Non-pigmented ciliary epithelial cell (primary cell): ENCODE data around the gene WNT6.
"Not testable (repeated sequence)": the region's sequence is repeated elsewhere in the genome, so short reads cannot be mapped to it uniquely, and the experiment has no call there.

ENCODE experiments used
- DNase-seq: peaks from one replicate; pipeline ENCODE4 v3.0.0-alpha.2; 2010; ENCODE audit warnings: low read depth

WNT6 gene

DNA sequence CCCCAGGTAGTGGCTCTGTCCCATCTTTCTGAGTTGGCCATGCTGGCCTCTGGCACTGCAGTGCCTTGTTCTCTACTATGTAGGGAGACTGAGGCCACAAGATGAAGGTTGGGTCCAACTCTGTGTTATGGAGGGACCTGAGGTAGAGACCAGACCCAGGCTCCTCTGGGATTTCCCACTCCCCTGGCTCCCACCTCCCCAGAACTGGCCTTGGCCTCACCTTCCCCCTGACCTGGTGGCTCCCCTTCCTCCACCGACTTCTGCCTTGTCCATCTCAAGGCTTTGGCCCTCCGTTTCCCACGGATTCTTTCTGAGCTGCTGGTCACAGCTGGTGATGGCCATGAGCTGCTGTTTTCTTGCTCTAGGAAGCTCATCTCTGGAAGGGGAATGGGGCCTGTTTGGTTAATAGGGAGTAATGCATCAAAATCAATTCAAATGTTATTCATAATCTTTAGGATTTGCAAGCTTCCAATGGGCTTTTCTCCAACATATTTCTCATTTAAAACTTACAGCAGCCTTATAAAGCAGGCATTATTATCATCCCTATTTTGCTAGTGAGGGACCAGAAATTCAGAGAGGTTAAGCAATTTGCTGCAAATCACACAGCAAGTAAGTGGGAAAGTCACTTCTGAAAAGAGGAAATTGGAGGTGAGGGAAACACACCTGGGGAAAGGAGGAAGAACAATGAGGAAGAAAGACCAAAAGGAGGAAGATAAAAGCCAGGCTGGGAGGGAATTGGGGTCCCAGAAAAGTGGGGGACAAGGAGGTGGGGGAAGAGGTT, 28.9 kb upstream of the WNT6 start:
- DNase-seq, result no peak

- no peak for DNase-seq
Measured at GRCh38 chr2:218831378-218831990, 28.1 kb upstream of the WNT6 start, which contains the start of gene PRKAG3. PRKAG3 (minus strand) TSS chr2:218831803.

- DNase-seq, result no peak
Measured at GRCh38 chr2:218832081-218832480, 27.5 kb upstream of the WNT6 start.

- DNase-seq, result no peak
Measured at GRCh38 chr2:218832520-218832919, 27.1 kb upstream of the WNT6 start.

- DNase-seq, result no peak
Measured at GRCh38 chr2:218833023-218833609, 26.5 kb upstream of the WNT6 start.

GRCh38 chr2:218834685-218835084, 24.9 kb upstream of the WNT6 start:
- no peak for DNase-seq

- no peak for DNase-seq
Measured at GRCh38 chr2:218837495-218837894, 22.1 kb upstream of the WNT6 start.

DNA sequence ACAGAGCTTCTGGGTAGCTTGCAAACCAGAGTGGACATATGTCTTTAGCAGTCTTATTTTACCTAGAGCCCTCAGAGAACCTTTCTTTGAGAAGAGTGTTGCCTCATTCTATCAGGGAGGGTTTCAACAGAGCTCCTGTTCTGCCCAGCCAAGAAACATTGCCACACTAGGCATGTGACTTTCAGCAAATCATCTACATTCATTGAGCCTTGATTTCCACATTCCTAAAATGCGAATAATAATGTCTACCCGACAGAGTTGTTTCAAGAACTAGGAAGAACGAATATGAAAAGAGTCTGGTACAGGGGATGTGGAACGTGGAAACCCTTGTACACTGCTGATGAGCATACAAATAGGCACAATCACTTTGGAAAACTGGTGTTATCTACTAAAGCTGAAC, 20.2 kb upstream of the WNT6 start:
- peak; percentile 31 for DNase-seq

GRCh38 chr2:218839888-218840287, 19.7 kb upstream of the WNT6 start:
- DNase-seq, result no peak

DNA sequence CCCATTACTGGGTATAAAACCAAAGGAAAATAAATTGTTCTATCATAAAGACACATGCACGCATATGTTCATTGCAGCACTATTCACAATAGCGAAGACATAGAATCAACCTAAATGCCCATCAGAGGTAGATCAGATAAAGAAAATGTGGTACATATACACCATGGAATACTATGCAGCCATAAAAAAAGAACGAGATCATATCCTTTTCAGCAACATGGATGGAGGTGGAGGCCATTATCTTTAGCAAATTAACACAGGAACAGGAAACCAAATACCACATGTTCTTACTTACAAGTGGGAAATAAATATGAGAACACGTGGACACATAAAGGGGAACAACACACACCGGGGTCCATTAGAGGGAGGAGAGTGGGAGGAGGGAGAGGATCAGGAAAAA, 15.3 kb upstream of the WNT6 start:
- DNase-seq, result not testable (repeated sequence)

GRCh38 chr2:218846963-218847362, 12.6 kb upstream of the WNT6 start:
- DNase-seq, result not testable (repeated sequence)

- DNase-seq, result no peak
Measured at GRCh38 chr2:218849721-218850120, 9.9 kb upstream of the WNT6 start.

DNA sequence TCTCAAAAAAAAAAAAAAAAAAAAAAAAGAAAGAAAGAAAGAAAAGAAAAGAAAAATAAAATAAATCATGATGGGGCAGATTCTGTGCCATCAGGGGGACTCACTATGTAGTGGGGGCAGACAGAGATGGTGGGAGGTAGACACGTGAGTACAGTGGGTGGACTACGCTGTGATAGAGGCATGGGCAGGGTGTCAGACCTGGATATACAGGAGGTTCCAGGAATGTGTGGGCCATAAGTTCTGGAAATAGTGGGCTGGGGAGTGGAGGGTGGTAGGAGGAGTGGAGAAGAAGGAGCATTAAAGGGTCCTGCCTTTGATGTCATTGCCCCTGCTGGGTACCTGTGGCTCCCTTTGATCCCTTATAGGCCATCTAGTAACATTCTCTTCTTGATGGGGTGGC, 8.8 kb upstream of the WNT6 start:
- no peak for DNase-seq

DNA sequence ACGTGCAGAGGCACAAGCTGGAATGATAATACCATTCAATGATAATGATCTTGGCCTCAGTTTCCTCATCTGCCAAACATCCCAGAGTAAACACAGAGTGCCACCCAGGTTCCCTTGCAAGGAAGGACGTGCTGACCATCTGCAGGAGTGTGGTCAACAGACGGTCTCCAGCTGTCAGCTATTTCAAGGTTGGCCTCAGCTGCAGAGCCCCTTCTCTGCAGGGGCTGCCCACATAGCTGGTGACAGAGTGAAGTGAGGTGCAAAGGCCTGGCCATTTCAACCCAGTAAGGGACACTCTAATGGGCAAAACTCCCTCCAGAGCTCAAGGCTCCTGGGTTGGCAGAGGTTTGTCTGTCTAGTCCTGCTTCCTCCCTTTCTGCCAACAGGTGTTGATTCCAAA, 8.3 kb upstream of the WNT6 start:
- DNase-seq, result no peak

GRCh38 chr2:218852911-218853667, 6.5 kb upstream of the WNT6 start:
- no peak for DNase-seq

DNA sequence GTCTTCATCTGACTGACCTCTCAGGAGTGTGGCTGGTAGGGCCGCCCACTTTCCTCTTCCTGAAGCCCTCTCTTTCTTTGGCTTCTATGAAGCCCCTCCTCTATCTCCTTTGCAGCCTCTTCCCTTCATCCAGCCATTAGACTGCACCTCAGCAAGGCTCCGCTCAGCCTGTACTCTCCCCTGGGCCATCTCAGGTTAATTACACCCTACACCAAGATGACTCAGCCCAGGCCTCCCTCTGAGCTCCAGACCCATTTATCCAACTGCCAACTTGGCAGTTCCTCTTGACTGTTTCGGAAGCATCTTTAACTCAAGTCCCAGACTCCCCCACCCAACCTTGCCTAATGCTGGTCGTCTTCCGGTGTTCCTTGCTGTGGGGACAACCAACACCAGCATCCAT, 5.8 kb upstream of the WNT6 start:
- no peak for DNase-seq

- no peak for DNase-seq
Measured at GRCh38 chr2:218854860-218855259, 4.7 kb upstream of the WNT6 start.

GRCh38 chr2:218855305-218856166, 4.1 kb upstream of the WNT6 start:
- no peak for DNase-seq

DNA sequence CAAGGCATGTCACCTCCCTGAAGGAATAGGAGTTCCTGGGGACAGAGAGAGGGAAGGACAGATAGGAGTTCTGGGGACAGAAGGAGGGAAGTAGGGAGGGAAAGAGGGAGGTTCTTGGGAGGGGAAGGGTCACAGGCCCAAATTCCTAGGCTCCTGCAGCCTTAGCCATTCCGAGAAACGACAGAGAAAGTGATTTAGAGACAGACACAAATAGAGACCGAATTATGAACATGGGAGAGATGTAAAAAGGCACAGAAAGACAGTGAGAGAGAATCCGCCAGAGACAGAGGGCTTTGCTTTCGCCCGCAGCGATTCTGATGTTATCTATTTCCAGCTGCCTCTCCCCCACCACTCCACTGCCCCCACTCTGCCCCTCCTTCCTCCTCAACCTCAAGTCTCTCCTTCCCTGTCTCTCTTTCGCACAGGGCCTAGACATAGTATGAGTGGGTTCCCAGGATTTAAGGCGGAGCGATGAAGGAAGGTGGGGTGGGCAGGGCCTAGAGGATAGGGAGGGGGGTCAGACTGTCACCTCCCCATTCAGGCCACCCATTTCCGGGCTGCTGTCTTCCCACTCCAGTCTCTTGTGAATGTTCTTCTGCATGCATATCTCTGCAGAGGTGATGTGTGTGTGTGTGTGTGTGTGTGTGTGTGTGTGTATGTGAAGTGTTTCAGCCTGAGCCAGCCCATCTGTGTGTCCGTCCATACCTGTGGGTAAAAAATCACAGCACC, 3.3 kb upstream of the WNT6 start:
- DNase-seq, result no peak

GRCh38 chr2:218856896-218857243, 2.7 kb upstream of the WNT6 start:
- DNase-seq, result no peak
